BLaER1 (cell line): ENCODE measurements around the gene EGF.
A peak's percentile ranks its signal among the peaks of the same experiment; 100 is the strongest.
"Not testable (repeated sequence)": the region's sequence is repeated elsewhere in the genome, so short reads cannot be mapped to it uniquely, and the experiment has no call there.

ENCODE experiments used
- H3K27ac ChIP-seq: shearing (Covaris generic); formaldehyde crosslinking; 2 replicates; pipeline ENCODE4 v1.8.1; 2022
- H3K27me3 ChIP-seq: shearing (Covaris generic); formaldehyde crosslinking; 2 replicates; pipeline ENCODE4 v1.8.1; 2022
- H3K36me3 ChIP-seq: shearing (Covaris generic); formaldehyde crosslinking; 2 replicates; pipeline ENCODE4 v1.8.1; 2022
- H3K4me1 ChIP-seq: shearing (Covaris generic); formaldehyde crosslinking; 2 replicates; pipeline ENCODE4 v1.8.1; 2022
- H3K4me2 ChIP-seq: shearing (Covaris generic); formaldehyde crosslinking; 2 replicates; pipeline ENCODE4 v1.8.1; 2022
- H3K4me3 ChIP-seq: shearing (Covaris generic); formaldehyde crosslinking; 2 replicates; pipeline ENCODE4 v1.8.1; 2022
- H3K9ac ChIP-seq: shearing (Covaris generic); formaldehyde crosslinking; 2 replicates; pipeline ENCODE4 v1.8.1; 2022
- H3K9me3 ChIP-seq: shearing (Covaris generic); formaldehyde crosslinking; 2 replicates; pipeline ENCODE4 v1.8.1; 2022
- H4K20me1 ChIP-seq: shearing (Covaris generic); formaldehyde crosslinking; 2 replicates; pipeline ENCODE4 v1.8.1; 2022
- Cebpa-rat ChIP-seq: shearing (Covaris generic); IDR thresholded peaks from 2 replicates; pipeline ENCODE4 v1.8.1; 2022

The EGF gene

GRCh38 chr4:109913596-109914241, 1.0 kb downstream of the EGF start:
- Histone ChIP-seq H3K27ac (no peak overlapping the region), H3K9me3 (no peaks in the 10 kb centered on the region), H3K4me3 (no peak overlapping the region), H3K27me3 (no peaks in the 10 kb centered on the region), H4K20me1 (no peaks in the 10 kb centered on the region), H3K4me2 (no peak overlapping the region), H3K4me1 (peaks cover 11% of the 10 kb centered on the region), H3K36me3 (no peaks in the 10 kb centered on the region), H3K9ac (no peak overlapping the region)
- TF ChIP-seq Cebpa-rat: no peak

- Histone ChIP-seq H3K9me3 (no peaks in the 10 kb centered on the region), H3K4me1 (peaks cover 11% of the 10 kb centered on the region), H3K9ac (no peak overlapping the region), H3K4me3 (no peak overlapping the region), H3K4me2 (no peak overlapping the region), H3K36me3 (no peaks in the 10 kb centered on the region), H3K27me3 (no peaks in the 10 kb centered on the region), H3K27ac (no peak overlapping the region), H4K20me1 (no peaks in the 10 kb centered on the region)
- TF ChIP-seq Cebpa-rat: no peak
Measured at GRCh38 chr4:109914322-109914721, 1.6 kb downstream of the EGF start.

- peaks cover 11% of the 10 kb centered on the region for H3K4me1 ChIP-seq
- TF ChIP-seq Cebpa-rat: no peak
- H3K4me3 ChIP-seq: no peak overlapping the region
- H3K4me2 ChIP-seq: no peak overlapping the region
- no peaks in the 10 kb centered on the region for H4K20me1 ChIP-seq
- H3K9ac ChIP-seq: no peak overlapping the region
- H3K36me3 ChIP-seq: no peaks in the 10 kb centered on the region
- no peaks in the 10 kb centered on the region for H3K27me3 ChIP-seq
- H3K27ac ChIP-seq: no peak overlapping the region
- H3K9me3 ChIP-seq: no peaks in the 10 kb centered on the region
Measured at GRCh38 chr4:109915385-109916026, 2.8 kb downstream of the EGF start.

GRCh38 chr4:109916027-109916409, 3.3 kb downstream of the EGF start:
- H3K27ac ChIP-seq: no peak overlapping the region
- H3K4me1 ChIP-seq: peaks cover 11% of the 10 kb centered on the region
- no peaks in the 10 kb centered on the region for H3K9me3 ChIP-seq
- H3K4me3 ChIP-seq: no peak overlapping the region
- H3K36me3 ChIP-seq: no peaks in the 10 kb centered on the region
- no peaks in the 10 kb centered on the region for H3K27me3 ChIP-seq
- TF ChIP-seq Cebpa-rat: no peak
- H3K9ac ChIP-seq: no peak overlapping the region
- no peaks in the 10 kb centered on the region for H4K20me1 ChIP-seq
- H3K4me2 ChIP-seq: no peak overlapping the region

GRCh38 chr4:109921384-109921808, 8.7 kb downstream of the EGF start:
- Histone ChIP-seq H3K9ac (no peak overlapping the region), H3K27ac (no peak overlapping the region), H3K36me3 (no peaks in the 10 kb centered on the region), H3K9me3 (no peaks in the 10 kb centered on the region), H3K27me3 (no peaks in the 10 kb centered on the region), H4K20me1 (no peaks in the 10 kb centered on the region), H3K4me3 (no peak overlapping the region), H3K4me1 (peaks cover 14% of the 10 kb centered on the region), H3K4me2 (no peak overlapping the region)
- TF ChIP-seq Cebpa-rat: no peak

GRCh38 chr4:109925396-109925795, 12.7 kb downstream of the EGF start:
- no peaks in the 10 kb centered on the region for H3K9me3 ChIP-seq
- no peak overlapping the region for H3K9ac ChIP-seq
- H3K4me1 ChIP-seq: peaks cover 14% of the 10 kb centered on the region
- no peak overlapping the region for H3K27ac ChIP-seq
- H4K20me1 ChIP-seq: no peaks in the 10 kb centered on the region
- peak overlapping the region; percentile 60 for H3K4me2 ChIP-seq
- H3K36me3 ChIP-seq: no peaks in the 10 kb centered on the region
- no peak overlapping the region for H3K4me3 ChIP-seq
- no peak for TF ChIP-seq Cebpa-rat
- no peaks in the 10 kb centered on the region for H3K27me3 ChIP-seq

GRCh38 chr4:109928327-109929045, 15.8 kb downstream of the EGF start:
- Histone ChIP-seq H3K4me2 (no peak overlapping the region), H3K36me3 (no peaks in the 10 kb centered on the region), H4K20me1 (no peaks in the 10 kb centered on the region), H3K9ac (no peak overlapping the region), H3K4me3 (no peak overlapping the region), H3K4me1 (peaks cover 14% of the 10 kb centered on the region), H3K27ac (no peak overlapping the region), H3K27me3 (no peaks in the 10 kb centered on the region), H3K9me3 (no peaks in the 10 kb centered on the region)
- TF ChIP-seq Cebpa-rat: no peak

- H3K4me3 ChIP-seq: no peak overlapping the region
- no peaks in the 10 kb centered on the region for H3K27me3 ChIP-seq
- no peaks in the 10 kb centered on the region for H3K9me3 ChIP-seq
- no peaks in the 10 kb centered on the region for H4K20me1 ChIP-seq
- no peak overlapping the region for H3K9ac ChIP-seq
- H3K27ac ChIP-seq: no peak overlapping the region
- no peaks in the 10 kb centered on the region for H3K36me3 ChIP-seq
- no peak overlapping the region for H3K4me2 ChIP-seq
- TF ChIP-seq Cebpa-rat: no peak
- H3K4me1 ChIP-seq: peaks cover under 1% of the 10 kb centered on the region
Measured at GRCh38 chr4:109930464-109930863, 17.8 kb downstream of the EGF start.

- Histone ChIP-seq H3K4me2 (no peak overlapping the region), H3K4me3 (no peak overlapping the region), H3K27ac (no peak overlapping the region), H3K9me3 (no peaks in the 10 kb centered on the region), H3K27me3 (no peaks in the 10 kb centered on the region), H3K9ac (no peak overlapping the region), H3K4me1 (no peaks in the 10 kb centered on the region), H4K20me1 (no peaks in the 10 kb centered on the region), H3K36me3 (no peaks in the 10 kb centered on the region)
- TF ChIP-seq Cebpa-rat: no peak
Measured at GRCh38 chr4:109930872-109931271, 18.2 kb downstream of the EGF start.

GRCh38 chr4:109931318-109931717, 18.6 kb downstream of the EGF start:
- Histone ChIP-seq H3K4me1 (no peaks in the 10 kb centered on the region), H3K4me2 (no peak overlapping the region), H3K9ac (no peak overlapping the region), H3K27me3 (no peaks in the 10 kb centered on the region), H3K36me3 (no peaks in the 10 kb centered on the region), H3K27ac (no peak overlapping the region), H4K20me1 (no peaks in the 10 kb centered on the region), H3K4me3 (no peak overlapping the region), H3K9me3 (no peaks in the 10 kb centered on the region)
- no peak for TF ChIP-seq Cebpa-rat

GRCh38 chr4:109937352-109937751, 24.7 kb downstream of the EGF start:
- H3K4me1 ChIP-seq, H3K27ac ChIP-seq, H3K27me3 ChIP-seq, H4K20me1 ChIP-seq, H3K9ac ChIP-seq, H3K36me3 ChIP-seq, H3K9me3 ChIP-seq, H3K4me2 ChIP-seq, H3K4me3 ChIP-seq: not testable (repeated sequence)
